ENCODE data around the gene ADAM30.

DNA sequence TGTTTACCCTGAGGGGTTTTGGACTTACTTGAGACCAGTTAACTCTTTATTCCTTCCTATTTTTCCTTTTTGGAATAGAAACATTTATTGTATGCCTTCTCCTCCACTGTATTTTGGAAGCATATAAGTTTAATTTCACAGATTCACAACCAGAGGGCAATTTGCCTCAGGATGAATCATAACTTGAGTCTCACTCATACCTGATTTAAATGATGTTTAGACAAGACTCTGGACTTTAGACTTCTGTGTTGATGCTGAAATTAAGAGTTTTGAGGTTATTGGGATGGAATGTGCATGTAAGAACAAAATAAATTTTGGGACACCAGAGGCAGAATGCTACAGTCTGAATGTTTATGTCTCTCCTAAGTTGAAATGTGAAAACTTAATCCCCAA, 7.1 kb upstream of the ADAM30 start:
- TF ChIP-seq EZH2 (IDR thresholded peaks at IDR 0.05) (no peak), POLR2AphosphoS5 (IDR thresholded peaks at IDR 0.05; ENCODE audit: borderline replicate concordance, low read depth, low read length) (no peak)

Measured in SK-N-MC (cell line).